MCF 10A (cell line): ENCODE measurements around the gene TCAF1. TPM values are rescaled to one million over a fixed set of nuclear protein-coding genes. Genes with fewer than 3 reads are reported as not detected.

Experiments used
- BruUV-seq: library from RNA; stranded (reverse); fragments of 400-500 nt; replicated peaks from 2 replicates; lab custom pipeline; 2021; lab: Mats Ljungman, UMichigan
- CTCF ChIA-PET: fragments of 300-600 bp; sonication (Branson Sonifier 250); formaldehyde crosslinking; extraction: SDS; loops from one replicate; lab custom pipeline; 2021; ENCODE audit warnings: antibody characterized with exemption, inconsistent platforms; lab: Yijun Ruan, JAX
- POLR2A ChIA-PET: fragments of 300-600, 350-650 bp; sonication (Branson Sonifier 250); formaldehyde crosslinking; extraction: SDS; loops from one replicate; lab custom pipeline; 2020; ENCODE audit warnings: antibody characterized with exemption, inconsistent platforms; lab: Yijun Ruan, JAX
- DNase-seq: peaks from one replicate; pipeline ENCODE4 v3.0.0-alpha.2; 2018; ENCODE audit not compliant: unreplicated experiment
- H3K27ac Mint-ChIP-seq: one replicate; pipeline ENCODE4 v1.8.0; 2022; ENCODE audit warnings: mild to moderate bottlenecking, low read depth, mixed read lengths; ENCODE audit not compliant: unreplicated experiment
- H3K27me3 Mint-ChIP-seq: one replicate; pipeline ENCODE4 v1.8.0; 2022; ENCODE audit warnings: mixed read lengths; ENCODE audit not compliant: insufficient read depth, unreplicated experiment
- H3K36me3 Mint-ChIP-seq: one replicate; pipeline ENCODE4 v1.8.0; 2022; ENCODE audit warnings: mild to moderate bottlenecking, moderate library complexity, mixed read lengths; ENCODE audit not compliant: insufficient read depth, unreplicated experiment
- H3K4me1 Mint-ChIP-seq: one replicate; pipeline ENCODE4 v1.8.0; 2022; ENCODE audit warnings: mixed read lengths; ENCODE audit not compliant: insufficient read depth, unreplicated experiment
- H3K4me3 Mint-ChIP-seq: one replicate; pipeline ENCODE4 v1.8.0; 2022; ENCODE audit warnings: mild to moderate bottlenecking, moderate library complexity, mixed read lengths; ENCODE audit not compliant: unreplicated experiment
- H3K9me3 Mint-ChIP-seq: one replicate; pipeline ENCODE4 v1.8.0; 2022; ENCODE audit warnings: mixed read lengths; ENCODE audit not compliant: unreplicated experiment
- intact Hi-C: fragments of 100-400 bp; cut with micrococcal nuclease; formaldehyde crosslinking; loops from 2 replicates; pipeline ENCODE4 v1.14.1; 2022
- total RNA-seq: library from RNA; stranded (reverse); gene quantifications from 2 replicates; pipeline ENCODE4 v1.2.3, GENCODE V29; 2022
- TF ChIP-seq, protein P1 (sequence below): fragments of 200-600 bp; IDR thresholded peaks from one replicate; pipeline ENCODE4 v1.8.0; 2022; ENCODE audit warnings: antibody characterized with exemption, mild to moderate bottlenecking; ENCODE audit not compliant: unreplicated experiment

The TCAF1 gene
- total RNA-seq, 1 experiment from 2014 or later: 27.2 TPM

DNA sequence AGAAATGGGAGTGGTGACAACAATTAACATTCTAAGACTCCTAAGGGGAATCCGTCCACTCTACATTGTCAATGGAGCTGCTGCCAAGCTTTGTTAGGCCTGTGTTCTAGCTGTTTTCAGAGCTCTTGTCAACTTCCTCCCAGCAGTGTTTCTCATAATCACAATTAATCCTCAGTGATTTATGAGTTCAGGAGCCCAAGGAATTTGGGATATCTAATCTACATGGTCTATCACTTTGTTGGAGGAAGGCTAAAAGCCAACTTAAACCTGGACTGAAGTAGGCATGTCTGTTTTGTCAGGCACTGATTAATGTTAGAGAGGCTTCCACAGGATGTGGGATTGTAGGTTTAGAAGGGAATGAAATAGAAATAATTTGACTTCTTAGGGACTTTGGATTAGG, 22.9 kb upstream of the TCAF1 start:
- Mint-ChIP-seq H3K4me1 (no peaks in the 10 kb centered on the region), H3K27ac (no peak overlapping the region), H3K27me3 (peaks cover 54% of the 10 kb centered on the region), H3K4me3 (no peak overlapping the region), H3K36me3 (no peaks in the 10 kb centered on the region), H3K9me3 (no peaks in the 10 kb centered on the region)
- ChIA-PET POLR2A (interaction anchor here (1.5 to 1.6 kb wide), 2 partner anchors 23 to 24 kb away, joined by 3 read pairs; partner anchors contain the start of gene TCAF1), CTCF (no interaction called here)
- no peak for DNase-seq
- BruUV-seq: no TSS peak
- intact Hi-C loops: no loop called here
- TF ChIP-seq, protein P1, sequence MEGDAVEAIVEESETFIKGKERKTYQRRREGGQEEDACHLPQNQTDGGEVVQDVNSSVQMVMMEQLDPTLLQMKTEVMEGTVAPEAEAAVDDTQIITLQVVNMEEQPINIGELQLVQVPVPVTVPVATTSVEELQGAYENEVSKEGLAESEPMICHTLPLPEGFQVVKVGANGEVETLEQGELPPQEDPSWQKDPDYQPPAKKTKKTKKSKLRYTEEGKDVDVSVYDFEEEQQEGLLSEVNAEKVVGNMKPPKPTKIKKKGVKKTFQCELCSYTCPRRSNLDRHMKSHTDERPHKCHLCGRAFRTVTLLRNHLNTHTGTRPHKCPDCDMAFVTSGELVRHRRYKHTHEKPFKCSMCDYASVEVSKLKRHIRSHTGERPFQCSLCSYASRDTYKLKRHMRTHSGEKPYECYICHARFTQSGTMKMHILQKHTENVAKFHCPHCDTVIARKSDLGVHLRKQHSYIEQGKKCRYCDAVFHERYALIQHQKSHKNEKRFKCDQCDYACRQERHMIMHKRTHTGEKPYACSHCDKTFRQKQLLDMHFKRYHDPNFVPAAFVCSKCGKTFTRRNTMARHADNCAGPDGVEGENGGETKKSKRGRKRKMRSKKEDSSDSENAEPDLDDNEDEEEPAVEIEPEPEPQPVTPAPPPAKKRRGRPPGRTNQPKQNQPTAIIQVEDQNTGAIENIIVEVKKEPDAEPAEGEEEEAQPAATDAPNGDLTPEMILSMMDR: no peak

DNA sequence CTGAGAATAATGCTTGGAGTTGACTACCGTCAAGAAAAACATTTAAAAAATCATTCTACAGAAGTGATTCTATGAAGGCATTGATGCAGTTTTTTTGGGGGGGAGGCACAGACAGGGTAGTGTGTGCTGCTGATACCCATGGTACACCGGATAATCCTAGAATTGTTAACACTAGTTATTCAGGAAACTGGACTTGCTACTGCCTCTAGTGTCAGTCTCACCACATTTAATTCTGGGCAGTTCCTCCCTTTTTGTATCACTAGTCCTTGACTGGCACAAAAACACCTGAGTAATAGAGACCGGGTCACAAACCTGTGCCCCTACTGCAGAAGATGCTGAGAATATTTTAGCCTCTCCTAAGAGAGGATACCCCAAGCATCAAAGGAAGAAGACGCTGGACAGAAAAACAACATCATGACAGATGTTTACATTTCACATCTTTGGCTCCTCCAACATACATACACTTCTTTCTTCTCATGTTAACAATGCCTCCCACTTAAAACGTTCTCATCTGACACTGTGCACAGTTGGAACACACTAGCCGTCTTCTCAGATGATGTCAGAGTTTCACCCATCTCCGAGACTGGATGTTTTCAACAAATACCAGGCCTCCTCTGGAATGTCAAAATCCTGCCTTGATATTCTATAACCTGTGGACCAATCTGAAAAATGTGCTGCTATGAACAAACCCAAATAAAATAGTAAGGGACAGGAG, 13.1 kb upstream of the TCAF1 start:
- Mint-ChIP-seq H3K27ac (no peak overlapping the region), H3K4me1 (peaks cover 8% of the 10 kb centered on the region), H3K27me3 (peaks cover 15% of the 10 kb centered on the region), H3K9me3 (no peaks in the 10 kb centered on the region), H3K4me3 (no peak overlapping the region), H3K36me3 (no peaks in the 10 kb centered on the region)
- POLR2A ChIA-PET: no interaction called here
- BruUV-seq: no TSS peak
- intact Hi-C loops: no loop called here
- CTCF ChIA-PET: no interaction called here
- TF ChIP-seq, protein P1: no peak
- DNase-seq: no peak

DNA sequence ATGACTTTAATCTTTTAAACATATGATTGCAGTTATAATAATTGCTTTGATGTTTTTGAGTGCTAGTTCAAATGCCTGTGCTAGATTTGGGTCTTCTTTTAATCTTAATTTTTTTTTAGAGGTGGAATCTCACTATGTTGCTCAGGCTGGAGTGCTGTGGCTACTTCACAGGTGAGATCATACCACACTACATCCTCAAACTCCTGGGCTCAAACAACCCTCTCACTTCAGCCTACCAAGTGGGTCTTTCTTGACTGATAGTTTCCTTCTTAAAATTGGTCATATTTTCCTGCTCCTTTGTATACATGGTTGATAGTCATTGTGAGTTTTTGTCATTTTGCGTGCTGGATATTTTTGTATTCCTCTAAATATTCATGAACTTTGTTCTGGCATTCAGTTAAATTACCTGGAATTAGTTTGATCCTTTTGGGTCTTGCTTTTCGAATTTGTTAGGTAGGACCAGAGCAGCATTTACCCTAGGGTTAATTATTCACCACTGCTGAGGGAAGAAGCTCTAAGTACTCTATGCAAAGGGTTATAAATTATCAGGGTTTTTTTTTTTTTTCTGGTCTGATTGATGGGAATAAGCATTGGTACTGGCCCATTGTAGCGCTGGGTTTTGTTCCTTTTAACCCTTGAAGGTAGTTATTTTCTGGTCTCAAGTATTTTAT, 12.1 kb upstream of the TCAF1 start:
- H3K4me1 Mint-ChIP-seq: peaks cover 8% of the 10 kb centered on the region
- CTCF ChIA-PET: interaction anchor here (0.6 kb wide), 1 partner anchor 91 kb away, joined by 3 read pairs; no protein-coding TSS in a partner anchor

More for the DNA sequence above, 12.1 kb upstream of the TCAF1 start:
- H3K4me3 Mint-ChIP-seq: no peak overlapping the region
- TF ChIP-seq, protein P1: no peak
- no peak for DNase-seq
- intact Hi-C loops: no loop called here
- no peaks in the 10 kb centered on the region for H3K36me3 Mint-ChIP-seq
- no peaks in the 10 kb centered on the region for H3K9me3 Mint-ChIP-seq
- peaks cover 5% of the 10 kb centered on the region for H3K27me3 Mint-ChIP-seq
- no peak overlapping the region for H3K27ac Mint-ChIP-seq
- BruUV-seq: no TSS peak
- POLR2A ChIA-PET: no interaction called here
